ENCODE results near the gene FHOD3.
A peak's percentile ranks its signal among the peaks of the same experiment; 100 is the strongest.

The FHOD3 gene

GRCh38 chr18:36366994-36367839 lies 69.7 kb downstream of the FHOD3 start:
- no peak overlapping the region for H3K4me3 ChIP-seq (ENCODE audit: low read depth, low read length)
- no peak for TF ChIP-seq CTCF (IDR thresholded peaks at IDR 0.05; ENCODE audit: borderline replicate concordance, insufficient read depth, low read depth, low read length)

- no peak for TF ChIP-seq CTCF (IDR thresholded peaks at IDR 0.05; ENCODE audit: borderline replicate concordance, insufficient read depth, low read depth, low read length)
- H3K4me3 ChIP-seq (ENCODE audit: low read depth, low read length), result no peak overlapping the region
Measured at GRCh38 chr18:36368889-36369288, 71.4 kb downstream of the FHOD3 start.

- H3K4me3 ChIP-seq (ENCODE audit: low read depth, low read length), result no peak overlapping the region
- peak; percentile 23; the same call in 1 of the 2 replicates for TF ChIP-seq CTCF (IDR thresholded peaks at IDR 0.05; ENCODE audit: borderline replicate concordance, insufficient read depth, low read depth, low read length)
Measured at GRCh38 chr18:36372903-36373311, 75.4 kb downstream of the FHOD3 start.

- no peak for TF ChIP-seq CTCF (IDR thresholded peaks at IDR 0.05; ENCODE audit: borderline replicate concordance, insufficient read depth, low read depth, low read length)
- H3K4me3 ChIP-seq (ENCODE audit: low read depth, low read length), result no peak overlapping the region
Measured at GRCh38 chr18:36374262-36374661, 76.7 kb downstream of the FHOD3 start.

GRCh38 chr18:36375118-36375517 lies 77.6 kb downstream of the FHOD3 start:
- no peak overlapping the region for H3K4me3 ChIP-seq (ENCODE audit: low read depth, low read length)
- no peak for TF ChIP-seq CTCF (IDR thresholded peaks at IDR 0.05; ENCODE audit: borderline replicate concordance, insufficient read depth, low read depth, low read length)

GRCh38 chr18:36376361-36376760 lies 78.8 kb downstream of the FHOD3 start:
- no peak overlapping the region for H3K4me3 ChIP-seq (ENCODE audit: low read depth, low read length)
- TF ChIP-seq CTCF (IDR thresholded peaks at IDR 0.05; ENCODE audit: borderline replicate concordance, insufficient read depth, low read depth, low read length), result no peak

- no peak overlapping the region for H3K4me3 ChIP-seq (ENCODE audit: low read depth, low read length)
- TF ChIP-seq CTCF (IDR thresholded peaks at IDR 0.05; ENCODE audit: borderline replicate concordance, insufficient read depth, low read depth, low read length), result no peak
Measured at GRCh38 chr18:36377626-36378025, 80.1 kb downstream of the FHOD3 start.

Measured in GM12875 (cell line).